ENCODE data around the gene SNCB.
"Not testable (repeated sequence)": the region's sequence is repeated elsewhere in the genome, so short reads cannot be mapped to it uniquely, and the experiment has no call there.

SNCB gene

GRCh38 chr5:176621661-176622079 lies 8.7 kb downstream of the SNCB start:
- DNase-seq, result no peak

DNA sequence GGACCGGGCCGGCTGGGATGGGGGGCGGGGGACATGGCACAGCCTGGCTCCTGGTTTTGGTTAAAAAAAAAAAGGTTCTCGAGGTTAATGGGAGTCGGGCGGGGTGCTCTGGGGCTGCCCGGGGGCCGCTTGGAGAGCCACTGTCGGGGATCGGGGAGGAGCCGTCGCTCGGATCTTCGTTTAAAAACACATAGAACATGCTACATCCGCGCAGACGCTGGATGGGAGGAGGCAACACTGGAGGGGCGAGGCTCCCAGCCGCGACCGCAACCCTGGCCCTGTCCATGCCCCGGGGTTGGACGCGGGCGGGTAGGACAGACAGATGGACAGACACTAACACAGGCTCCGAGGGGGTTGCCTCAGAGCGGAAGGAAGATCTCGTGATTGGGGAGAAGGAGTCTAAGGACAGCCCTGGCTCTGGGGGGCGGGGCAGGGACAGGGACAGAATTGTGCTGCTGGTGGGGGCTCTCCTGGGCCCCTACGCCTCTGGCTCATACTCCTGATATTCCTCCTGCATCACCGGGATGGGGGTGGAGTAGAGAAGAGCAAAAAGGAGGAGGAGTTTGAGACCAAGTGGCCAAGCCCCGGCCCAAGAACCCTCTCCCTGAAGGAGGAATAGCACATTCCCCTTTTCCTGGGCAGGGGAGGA lies 9.9 kb downstream of the SNCB start:
- DNase-seq, result no peak

DNA sequence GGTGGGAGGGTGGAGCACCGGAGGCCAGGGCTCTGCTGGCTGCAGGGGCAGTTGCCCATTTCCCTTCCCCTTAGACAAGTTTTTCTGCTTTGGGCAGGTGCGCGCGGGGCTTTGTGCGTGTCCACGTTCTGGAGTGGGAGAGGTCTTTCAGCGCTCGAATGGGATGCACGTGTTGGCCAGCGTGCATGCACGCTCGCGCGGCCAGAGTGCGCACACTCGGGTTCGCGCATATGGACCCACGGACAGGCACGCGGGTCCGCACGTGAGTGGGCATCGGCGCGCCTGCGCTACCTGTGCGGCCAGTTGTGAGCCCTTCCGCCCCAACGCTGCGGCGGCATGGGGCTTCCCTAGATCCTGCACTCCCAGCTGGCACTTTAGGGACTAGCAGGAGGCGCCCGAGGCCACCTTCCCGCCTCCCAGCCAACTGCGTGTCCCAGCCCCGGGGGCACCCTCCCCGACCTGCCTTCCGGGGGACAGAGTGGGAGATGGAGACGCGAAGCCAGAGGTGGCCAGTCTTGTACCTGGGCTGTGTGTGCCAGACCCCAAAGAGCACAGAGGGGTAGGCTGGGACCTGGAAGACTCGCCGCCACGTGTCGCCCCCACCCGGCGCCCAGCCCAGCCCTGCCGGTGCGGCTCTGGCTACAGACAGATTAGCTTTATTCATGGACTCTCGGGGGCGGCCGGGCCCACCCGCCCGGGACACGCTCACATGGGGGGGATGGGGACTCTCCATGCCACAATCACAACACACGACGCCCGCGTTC lies 10.6 kb downstream of the SNCB start:
- no peak for DNase-seq

DNA sequence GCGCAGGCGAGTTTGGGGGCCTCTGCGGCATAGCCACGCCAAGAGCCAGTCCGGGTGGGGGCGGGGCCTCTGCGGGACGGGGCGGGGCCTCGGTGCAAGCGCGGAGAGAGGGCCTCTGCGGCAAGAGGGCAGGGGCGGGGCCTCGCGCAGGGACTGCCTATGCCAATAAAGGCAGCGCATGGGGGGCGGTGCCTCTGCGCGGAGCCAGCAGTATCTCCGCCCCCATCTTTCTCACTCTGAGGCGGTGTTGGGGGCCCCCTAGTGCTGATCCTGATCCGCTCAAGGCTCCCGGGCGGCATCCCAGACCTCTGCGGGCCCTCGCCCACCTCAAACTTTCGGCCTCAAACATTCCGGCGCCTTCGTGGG lies 11.1 kb downstream of the SNCB start:
- DNase-seq, result peak; percentile 60

DNA sequence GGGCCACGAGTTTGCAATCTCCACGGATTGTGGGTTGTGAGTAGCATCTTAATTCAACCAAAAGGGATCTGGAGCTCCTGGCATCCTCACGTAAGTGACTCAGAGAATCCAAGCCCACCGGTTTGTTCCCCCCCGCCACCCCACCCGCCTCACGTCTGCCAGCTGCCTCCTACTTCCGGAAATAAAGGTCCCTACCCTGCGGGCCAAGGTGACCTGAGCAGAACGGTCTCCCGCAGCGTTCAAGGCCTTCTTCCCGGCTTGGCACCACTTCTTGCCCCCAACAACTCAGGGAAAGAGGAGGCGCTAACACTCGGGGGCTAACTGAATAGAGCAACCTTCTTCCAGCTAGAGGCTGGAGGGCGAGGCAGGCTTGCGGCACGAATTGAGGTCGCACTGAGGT lies 11.6 kb downstream of the SNCB start:
- DNase-seq, result no peak

DNA sequence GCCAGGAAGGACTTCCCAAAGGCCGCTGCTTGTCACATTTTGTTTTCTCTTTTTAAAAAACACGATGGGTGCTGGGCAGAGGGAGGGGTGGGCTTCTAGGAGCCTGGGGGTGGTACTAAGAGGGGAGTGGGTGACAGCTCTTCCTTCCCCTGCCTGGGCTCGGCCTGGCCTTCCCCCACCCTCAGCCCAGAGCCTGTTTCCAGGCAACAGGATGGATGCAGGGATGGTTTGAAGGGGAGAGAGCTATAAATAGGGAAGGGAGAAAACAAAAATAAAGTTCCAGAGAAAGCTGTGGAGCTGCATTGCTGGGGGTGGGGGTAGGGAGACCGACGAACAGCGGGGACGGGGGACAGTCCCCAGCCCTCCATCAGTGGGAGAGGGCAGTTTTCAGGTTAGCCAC lies 13.8 kb downstream of the SNCB start:
- no peak for DNase-seq

- DNase-seq, result no peak
These were observed 15.4 kb downstream of the SNCB start for GRCh38 chr5:176614805-176615478.

- no peak for DNase-seq
These were observed 17.5 kb downstream of the SNCB start for GRCh38 chr5:176612855-176613254.

DNA sequence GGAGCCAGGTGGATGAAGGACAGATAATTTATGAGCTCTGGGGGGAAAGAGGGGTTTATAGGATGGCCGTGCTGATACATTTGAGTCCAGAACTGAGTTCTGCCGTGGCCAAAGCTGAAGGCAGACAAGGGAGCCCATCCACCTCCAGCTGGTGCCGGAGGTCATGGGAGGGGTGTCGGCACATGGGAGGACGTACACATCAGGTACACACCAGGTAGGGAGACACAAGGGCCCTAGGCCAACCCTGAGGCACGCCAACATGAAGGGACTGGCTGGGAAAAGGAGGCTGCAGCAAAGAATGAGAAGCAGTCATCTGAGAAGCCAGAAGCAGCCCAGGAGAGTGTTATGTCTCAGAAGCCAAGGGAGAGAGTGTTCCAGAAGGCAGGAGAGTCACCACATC lies 18.3 kb downstream of the SNCB start:
- DNase-seq, result no peak

DNA sequence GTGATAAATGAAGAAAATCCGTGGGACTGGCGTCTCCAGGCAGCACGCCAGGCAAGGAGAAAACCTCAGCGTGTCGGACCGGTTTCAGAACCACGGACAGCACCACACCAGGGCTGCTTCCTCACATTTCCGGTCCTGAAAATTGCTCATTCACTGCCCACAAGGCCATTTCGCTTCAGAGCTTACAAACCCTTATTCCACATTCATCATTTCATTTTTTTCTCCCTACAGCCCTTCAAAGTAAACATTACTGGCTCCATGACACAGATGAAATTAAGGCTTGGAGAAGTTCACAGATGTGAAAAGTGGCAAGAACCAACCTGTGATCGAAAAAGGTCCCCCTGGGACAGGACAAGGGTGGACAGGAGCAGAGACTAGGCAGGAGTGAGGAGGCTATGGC lies 18.9 kb downstream of the SNCB start:
- DNase-seq, result peak; percentile 49

GRCh38 chr5:176610435-176610773 lies 19.9 kb downstream of the SNCB start:
- DNase-seq, result no peak

- peak; percentile 41 for DNase-seq
These were observed 20.5 kb downstream of the SNCB start, which contains the start of gene GPRIN1 for GRCh38 chr5:176609724-176610434. TSS of gene GPRIN1 (minus strand) at chr5:176610156. CDS start at chr5:176599834, 10,322 bp downstream.

DNA sequence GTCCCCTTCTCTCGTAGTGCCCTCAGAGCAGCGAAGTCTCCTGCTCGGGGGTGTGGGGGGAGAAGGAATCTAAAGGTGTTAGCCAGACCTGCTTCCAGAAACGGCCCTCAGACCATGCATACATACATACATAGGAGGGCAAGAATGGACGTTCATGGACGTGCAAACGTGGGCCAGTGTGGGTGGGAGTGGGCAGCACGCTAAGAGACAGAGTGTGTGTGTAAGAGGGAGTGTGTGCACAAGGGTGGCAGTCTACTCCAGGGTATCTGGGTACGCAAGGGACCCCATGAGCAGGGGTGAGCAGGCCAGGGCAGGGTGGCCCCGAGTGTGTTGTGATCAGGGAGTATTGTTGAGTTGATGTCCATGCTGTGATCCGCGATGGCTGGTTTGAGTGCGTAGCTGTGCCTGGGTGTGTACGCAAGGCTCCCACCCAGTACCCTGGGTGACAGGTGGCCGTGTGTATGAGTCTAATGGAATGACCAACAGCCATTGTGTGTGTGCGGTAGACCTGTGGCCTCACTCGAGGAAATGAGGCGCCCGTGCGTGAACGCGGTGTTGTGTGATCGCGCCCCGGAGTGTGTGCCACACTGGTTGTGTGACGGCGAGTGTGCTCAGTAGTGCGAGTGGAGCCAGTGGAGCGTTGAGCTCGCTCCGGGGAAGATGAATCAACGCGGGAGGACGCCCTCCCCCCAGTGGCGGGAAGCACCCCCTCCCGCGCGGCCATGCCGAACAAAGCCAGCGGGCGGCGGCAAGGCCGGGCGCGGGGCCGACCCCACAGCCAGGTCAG lies 21.2 kb downstream of the SNCB start:
- no peak for DNase-seq

DNA sequence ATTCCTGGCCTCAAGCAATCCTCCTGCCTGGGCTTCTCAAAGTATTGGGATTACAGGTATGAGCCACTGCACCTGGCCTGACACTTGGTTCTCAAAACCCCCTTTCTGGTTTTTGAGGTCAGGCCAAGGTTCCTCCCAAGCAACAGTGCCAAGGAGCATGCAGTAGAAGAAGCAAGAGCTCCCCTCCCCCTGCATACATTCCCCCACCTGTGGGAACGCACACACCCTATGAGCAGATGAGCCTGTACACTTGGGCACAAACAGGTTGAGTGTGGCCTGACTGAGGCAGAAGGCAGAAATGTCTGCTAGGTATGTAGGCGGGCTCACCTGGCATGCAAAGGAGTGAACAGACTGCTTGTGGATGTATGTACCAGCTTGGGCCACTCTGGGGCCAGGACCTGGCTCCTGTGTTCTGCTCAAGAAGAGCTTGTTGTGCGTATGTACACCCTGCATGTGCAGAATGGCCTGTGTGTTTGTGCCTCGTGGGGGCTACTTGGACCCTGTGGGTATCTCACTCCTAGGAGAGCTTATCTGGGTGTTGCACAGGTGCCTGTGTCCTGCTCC lies 22.1 kb downstream of the SNCB start:
- no peak for DNase-seq

DNA sequence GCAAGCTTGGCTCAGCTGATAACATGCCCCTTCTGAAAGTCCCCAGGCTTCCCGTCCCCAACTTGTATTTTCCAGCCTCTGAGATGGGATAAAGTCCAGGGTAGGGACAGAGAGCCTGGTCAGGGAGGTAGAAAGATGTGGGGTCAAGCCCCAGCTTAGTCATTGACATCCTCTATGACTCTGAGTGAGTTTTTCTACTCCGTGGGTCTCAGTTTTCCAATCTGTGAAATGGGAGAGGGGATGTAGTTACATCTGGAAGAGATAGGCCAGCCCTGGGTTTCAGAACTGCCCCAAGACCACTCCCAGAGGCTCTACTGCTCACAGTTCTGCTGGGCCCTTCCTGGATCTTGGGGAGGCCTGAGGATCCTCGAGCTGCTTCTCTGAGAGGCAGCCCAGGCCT lies 23.5 kb downstream of the SNCB start:
- no peak for DNase-seq

DNA sequence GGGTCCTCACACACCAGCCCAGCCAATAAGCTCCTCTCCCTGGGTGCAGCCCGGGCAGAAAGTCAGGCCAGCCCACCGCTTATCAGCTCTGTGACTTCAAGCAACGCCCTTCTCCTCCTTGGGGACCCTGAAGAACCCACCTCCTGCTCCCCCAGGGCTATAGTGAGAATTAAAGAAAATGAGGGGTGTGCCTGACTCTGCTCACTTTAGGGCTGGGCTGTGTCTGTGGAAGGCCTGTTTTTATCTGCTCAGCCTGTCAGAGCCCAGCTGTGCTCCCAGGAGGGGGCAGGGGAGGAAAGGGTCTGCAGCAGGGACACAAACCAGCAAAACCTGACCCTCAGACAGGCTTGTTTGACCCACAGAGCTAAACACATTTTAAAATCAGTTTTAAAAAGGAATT lies 24.3 kb downstream of the SNCB start:
- DNase-seq, result no peak

DNA sequence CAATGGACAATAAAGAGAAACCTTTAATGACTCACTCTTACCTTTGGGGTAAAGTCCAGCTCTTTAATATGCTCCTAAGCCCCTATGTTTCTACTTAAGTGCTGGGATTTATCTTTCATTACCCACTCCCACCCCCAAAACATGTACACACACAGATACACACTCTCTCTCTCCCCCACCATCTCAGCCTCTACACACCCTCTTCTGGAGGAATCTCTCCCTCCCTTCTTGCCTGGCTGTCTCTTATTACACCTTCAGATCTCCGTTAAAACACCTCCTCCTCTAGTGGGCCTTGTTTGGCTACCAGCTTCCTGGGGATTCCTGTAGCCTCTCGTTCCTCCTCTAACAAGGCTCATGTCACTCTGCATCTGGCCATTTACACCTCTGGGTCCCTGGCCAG lies 27.2 kb downstream of the SNCB start:
- no peak for DNase-seq

GRCh38 chr5:176601901-176602482 lies 28.3 kb downstream of the SNCB start:
- DNase-seq, result no peak

DNA sequence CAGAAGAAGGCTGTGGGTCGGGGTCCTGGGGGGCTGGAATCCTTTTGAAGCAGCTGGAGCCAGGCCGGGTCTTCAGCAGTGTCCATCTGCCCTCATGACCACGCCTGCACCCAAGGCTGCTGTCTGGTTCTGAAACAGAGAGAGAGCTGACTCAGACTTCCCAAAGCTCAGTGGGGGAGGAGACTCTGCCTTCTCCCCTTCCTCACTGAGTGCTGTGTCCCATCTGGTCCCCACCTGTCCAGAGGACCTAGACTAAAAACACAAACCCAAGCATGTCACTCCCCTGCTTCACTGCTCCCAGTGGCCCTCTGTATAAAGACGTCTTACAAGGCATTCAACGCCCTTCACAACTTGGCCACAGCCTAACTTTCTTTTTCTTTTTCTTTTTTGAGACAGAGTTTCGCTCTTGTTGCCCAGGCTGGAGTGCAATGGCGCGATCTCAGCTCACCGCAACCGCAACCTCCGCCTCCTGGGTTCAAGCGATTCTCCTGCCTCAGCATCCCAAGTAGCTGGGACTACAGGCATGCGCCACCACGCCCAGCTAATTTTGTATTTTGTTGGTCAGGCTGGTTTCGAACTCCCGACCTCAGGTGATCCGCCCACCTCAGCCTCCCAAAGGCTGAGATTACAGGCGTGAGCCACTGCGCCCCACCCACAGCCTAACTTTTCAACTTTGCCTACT lies 30.4 kb downstream of the SNCB start:
- not testable (repeated sequence) for DNase-seq

GRCh38 chr5:176597417-176598389 lies 32.6 kb downstream of the SNCB start:
- DNase-seq, result no peak

Measured in activated gamma-delta T cell treated with Interleukin-2 at 50 U/mL for 16 hours (primary cell).